NCI-H2081 (cell line): ENCODE data around the gene ERC2.
"Not testable (repeated sequence)": the region's sequence is repeated elsewhere in the genome, so short reads cannot be mapped to it uniquely, and the experiment has no call there.

Source experiments
- DNase-seq, 2 experiments: peaks; one replicate each; lab custom pipeline; 2025; lab: John Stamatoyannopoulos, UW

ERC2 gene

GRCh38 chr3:55523471-55523870 is 944.8 kb downstream of the ERC2 start:
- DNase-seq = no peak

- no peak for DNase-seq
These were observed 946.4 kb downstream of the ERC2 start for GRCh38 chr3:55521738-55522421.

- DNase-seq = no peak
These were observed 947.1 kb downstream of the ERC2 start for GRCh38 chr3:55521064-55521737.

- no peak for DNase-seq
These were observed 949.2 kb downstream of the ERC2 start for GRCh38 chr3:55519019-55519418.

GRCh38 chr3:55518451-55518850 is 949.8 kb downstream of the ERC2 start:
- DNase-seq = no peak

GRCh38 chr3:55516392-55517030 is 951.8 kb downstream of the ERC2 start:
- no peak for DNase-seq

GRCh38 chr3:55515550-55516246 is 952.6 kb downstream of the ERC2 start:
- DNase-seq = no peak

- DNase-seq = no peak
These were observed 953.3 kb downstream of the ERC2 start for GRCh38 chr3:55514962-55515361.

- DNase-seq = no peak
These were observed 955.5 kb downstream of the ERC2 start for GRCh38 chr3:55512571-55513343.

- DNase-seq = no peak
These were observed 956.2 kb downstream of the ERC2 start for GRCh38 chr3:55511895-55512570.

- DNase-seq = no peak
These were observed 959.9 kb downstream of the ERC2 start for GRCh38 chr3:55508335-55508734.

GRCh38 chr3:55507808-55508207 is 960.5 kb downstream of the ERC2 start:
- no peak for DNase-seq

- no peak for DNase-seq
These were observed 962.5 kb downstream of the ERC2 start for GRCh38 chr3:55505776-55506175.

GRCh38 chr3:55505102-55505501 is 963.2 kb downstream of the ERC2 start:
- not testable (repeated sequence) for DNase-seq

- DNase-seq = no peak
These were observed 966.4 kb downstream of the ERC2 start for GRCh38 chr3:55501905-55502304.

GRCh38 chr3:55500555-55501330 is 967.5 kb downstream of the ERC2 start:
- no peak for DNase-seq

GRCh38 chr3:55498520-55498919 is 969.7 kb downstream of the ERC2 start:
- no peak for DNase-seq

- no peak for DNase-seq
These were observed 971.0 kb downstream of the ERC2 start for GRCh38 chr3:55497250-55497649.

GRCh38 chr3:55494976-55495375 is 973.3 kb downstream of the ERC2 start:
- DNase-seq = no peak

- no peak for DNase-seq
These were observed 975.3 kb downstream of the ERC2 start for GRCh38 chr3:55492976-55493375.
